NCI-H1092 (cell line): ENCODE measurements around the gene PTPMT1.

Source experiments
- DNase-seq: peaks from one replicate; lab custom pipeline; 2025; lab: John Stamatoyannopoulos, UW

PTPMT1 gene

GRCh38 chr11:47578524-47579494 is 13.4 kb downstream of the PTPMT1 start, which contains the start of the genes KBTBD4 and NDUFS3:
Gene KBTBD4 (minus strand): TSS chr11:47578970. CDS start chr11:47578951, 19 bp downstream.
Gene NDUFS3 (plus strand): TSS chr11:47579074. CDS start chr11:47579092, 18 bp downstream.
- DNase-seq, result peak; percentile 85

GRCh38 chr11:47583844-47584243 is 18.4 kb downstream of the PTPMT1 start:
- DNase-seq, result no peak

DNA sequence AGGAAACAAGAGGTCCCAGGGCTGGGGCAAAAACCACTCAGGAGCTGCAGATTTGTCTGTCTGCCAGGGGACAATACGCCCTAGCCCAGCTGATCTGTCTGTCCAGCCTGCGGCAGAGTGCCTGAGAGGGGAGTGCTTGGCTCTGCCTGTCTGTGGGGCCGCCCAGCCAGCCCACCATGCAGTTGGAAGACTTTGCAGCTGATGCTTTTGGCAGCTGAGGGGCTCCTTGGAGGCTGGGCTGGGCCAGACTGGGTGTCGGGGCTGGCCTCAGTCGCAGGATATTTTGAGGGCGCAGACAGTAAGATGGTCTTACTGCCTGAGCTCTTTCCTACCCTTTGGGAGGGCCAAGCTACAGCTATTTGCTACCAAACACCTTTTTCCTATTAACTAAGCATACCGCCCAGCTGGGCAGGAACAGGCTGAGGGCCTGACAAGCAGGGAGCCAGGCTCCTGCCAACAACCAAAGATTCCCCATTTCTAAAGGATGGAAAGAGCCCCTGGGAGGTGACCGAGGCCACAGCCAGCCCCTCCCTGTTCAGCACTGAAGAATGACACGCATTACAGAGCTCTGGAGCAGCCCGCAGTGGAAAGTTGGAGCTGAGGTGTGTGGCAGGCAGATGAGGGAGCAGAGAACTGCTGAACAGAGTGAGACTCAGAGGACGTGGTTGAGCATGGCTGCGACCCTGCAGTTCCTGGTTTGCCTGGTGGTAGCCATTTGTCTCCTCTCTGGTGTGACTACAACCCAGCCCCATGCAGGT is 20.9 kb downstream of the PTPMT1 start, which contains the start of gene FAM180B:
TSS of gene FAM180B (plus strand) at position 581 of the 758 bp plus-strand sequence. CDS start at position 672, 91 bp downstream.
- DNase-seq, result no peak

- no peak for DNase-seq
Observed at GRCh38 chr11:47587039-47587716, 21.8 kb downstream of the PTPMT1 start.

GRCh38 chr11:47587723-47588326 is 22.4 kb downstream of the PTPMT1 start:
- DNase-seq, result no peak

- no peak for DNase-seq
Observed at GRCh38 chr11:47589118-47589517, 23.7 kb downstream of the PTPMT1 start.

- DNase-seq, result no peak
Observed at GRCh38 chr11:47589584-47589976, 24.2 kb downstream of the PTPMT1 start.

DNA sequence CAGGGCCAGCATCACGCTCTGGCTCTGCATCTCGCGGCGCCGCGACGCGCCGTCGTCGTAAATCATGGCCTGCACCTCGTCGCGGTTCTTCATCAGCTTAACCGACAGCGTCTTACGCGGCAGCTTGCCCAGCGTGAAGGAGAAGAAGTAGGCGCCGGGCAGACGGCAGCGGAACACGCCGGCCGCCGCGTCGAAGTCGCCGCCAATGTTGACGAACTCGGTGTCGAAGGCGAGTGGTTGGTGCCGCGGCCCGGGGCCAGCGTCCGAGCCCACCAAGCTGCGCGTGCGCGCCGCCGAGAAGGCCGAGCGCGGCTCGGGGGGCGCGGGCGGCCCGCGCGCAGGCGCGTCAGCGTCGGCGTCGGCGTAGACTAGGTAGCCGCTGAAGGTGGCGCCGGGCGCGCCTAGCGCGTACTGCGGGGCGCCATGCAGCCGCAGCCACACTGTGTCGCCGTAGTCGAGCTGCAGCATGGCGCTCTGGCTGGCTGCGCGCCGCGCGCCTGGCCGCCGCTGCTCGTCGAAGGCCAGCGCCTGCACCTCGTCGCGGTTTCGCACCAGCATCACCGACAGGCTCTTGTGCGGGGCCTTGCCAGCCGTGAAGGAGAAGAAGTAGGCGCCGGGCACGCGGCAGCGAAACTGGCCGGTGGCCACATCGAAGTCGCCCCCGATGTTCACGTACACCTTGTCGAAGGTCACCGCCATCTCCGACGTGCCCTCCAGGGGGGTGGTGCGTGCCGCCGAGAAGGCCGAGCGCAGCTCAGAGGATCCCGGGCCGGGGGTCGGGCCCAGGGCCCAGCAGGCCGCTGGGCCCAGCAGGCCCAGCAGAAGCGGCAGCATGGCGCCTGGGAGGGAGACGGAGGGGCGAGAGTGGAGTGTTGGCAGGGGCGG is 24.8 kb downstream of the PTPMT1 start:
- DNase-seq, result no peak

DNA sequence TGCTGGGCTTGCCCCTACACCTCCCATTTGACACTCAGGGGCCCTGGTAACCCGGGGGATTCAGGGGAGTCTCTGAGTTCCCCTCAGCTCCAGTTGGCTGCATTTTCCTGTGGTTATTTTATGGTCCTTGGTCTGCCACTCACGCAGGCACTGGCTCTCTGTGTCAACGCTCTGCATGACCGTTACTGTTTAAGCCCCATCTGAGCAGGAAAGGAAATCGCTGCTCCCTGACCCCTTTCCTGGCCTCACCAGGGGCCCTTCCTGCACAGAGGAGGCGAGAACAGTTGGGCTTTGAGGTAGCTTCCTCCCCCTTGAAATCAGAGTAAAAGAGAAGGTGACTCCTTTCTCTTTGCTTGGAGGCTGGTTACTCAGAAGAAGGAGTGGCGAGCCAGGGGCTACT is 26.4 kb downstream of the PTPMT1 start:
- no peak for DNase-seq

- no peak for DNase-seq
Observed at GRCh38 chr11:47592251-47592650, 26.9 kb downstream of the PTPMT1 start.

GRCh38 chr11:47592970-47593369 is 27.6 kb downstream of the PTPMT1 start:
- DNase-seq, result no peak

- no peak for DNase-seq
Observed at GRCh38 chr11:47593492-47593933, 28.1 kb downstream of the PTPMT1 start.

DNA sequence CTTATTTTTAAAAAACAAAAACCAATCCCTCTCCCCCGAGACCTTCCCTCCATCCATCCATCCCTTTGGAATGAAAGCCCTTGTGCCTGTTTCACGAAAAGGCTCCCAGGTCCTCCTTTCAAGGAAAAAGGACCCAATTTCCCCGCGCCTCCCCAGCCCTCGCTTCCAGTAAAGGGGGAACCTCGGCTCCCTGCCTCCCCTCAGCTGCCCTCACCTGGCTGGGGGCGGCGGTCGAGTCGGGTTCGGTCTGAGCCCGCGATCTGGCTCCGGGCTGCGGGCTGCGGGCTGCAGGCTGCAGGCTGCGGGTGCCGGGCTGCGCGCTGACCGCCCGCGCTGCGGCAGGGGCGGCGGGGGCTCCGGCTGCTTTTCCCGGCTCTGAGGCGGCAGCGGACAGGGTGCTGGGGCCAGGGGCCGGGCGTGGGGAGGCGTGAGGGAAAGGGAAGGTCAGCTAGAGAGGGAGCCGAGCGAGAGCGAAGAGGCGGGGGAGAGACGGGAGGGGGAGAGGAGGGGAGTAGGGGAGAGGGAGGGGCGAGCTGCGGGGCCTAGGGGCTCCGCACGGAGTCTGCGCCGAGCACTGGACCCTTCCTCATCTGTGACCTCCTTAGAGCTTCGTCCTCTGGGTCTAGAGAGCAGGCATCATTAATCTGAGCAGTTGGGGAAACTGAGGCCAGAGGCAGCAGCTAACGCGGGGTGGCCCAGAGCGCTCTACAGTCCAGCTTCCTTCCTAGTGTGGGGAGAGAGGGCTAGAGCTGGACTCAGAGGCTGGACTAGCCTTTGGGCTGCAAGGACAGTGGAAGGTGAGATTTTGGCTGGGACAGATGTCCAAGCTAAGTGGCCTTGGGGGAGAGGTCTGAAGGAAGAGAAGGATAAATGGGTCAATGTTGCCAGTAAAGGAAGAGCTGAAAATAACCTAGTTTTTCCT is 28.8 kb downstream of the PTPMT1 start, which contains the start of gene C1QTNF4:
TSS of gene C1QTNF4 (minus strand) at position 478 of the 922 bp plus-strand sequence. CDS start 3,601 bp downstream, outside the sequence.
- no peak for DNase-seq

DNA sequence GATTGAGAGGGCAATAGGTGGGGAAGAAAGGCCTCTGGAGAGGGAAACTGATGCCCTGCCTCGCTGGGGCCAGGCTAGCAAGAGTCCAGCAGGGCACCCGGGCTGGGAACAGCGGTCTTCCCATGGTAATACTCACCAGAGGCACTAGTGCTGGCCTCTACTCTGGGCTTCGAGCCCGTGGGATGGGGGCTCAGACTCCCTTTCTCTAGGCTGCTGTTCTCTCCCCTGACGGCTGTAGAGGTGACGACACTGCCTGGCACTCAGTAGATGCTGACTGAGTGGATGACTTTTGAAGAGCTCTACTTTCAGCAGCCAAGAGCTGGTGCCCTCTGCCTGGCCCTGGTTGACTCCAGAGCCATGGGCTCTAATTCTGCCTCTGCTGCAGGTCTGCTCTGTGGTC is 29.6 kb downstream of the PTPMT1 start:
- no peak for DNase-seq

GRCh38 chr11:47595967-47596366 is 30.6 kb downstream of the PTPMT1 start:
- no peak for DNase-seq

GRCh38 chr11:47599902-47600301 is 34.5 kb downstream of the PTPMT1 start:
- no peak for DNase-seq

DNA sequence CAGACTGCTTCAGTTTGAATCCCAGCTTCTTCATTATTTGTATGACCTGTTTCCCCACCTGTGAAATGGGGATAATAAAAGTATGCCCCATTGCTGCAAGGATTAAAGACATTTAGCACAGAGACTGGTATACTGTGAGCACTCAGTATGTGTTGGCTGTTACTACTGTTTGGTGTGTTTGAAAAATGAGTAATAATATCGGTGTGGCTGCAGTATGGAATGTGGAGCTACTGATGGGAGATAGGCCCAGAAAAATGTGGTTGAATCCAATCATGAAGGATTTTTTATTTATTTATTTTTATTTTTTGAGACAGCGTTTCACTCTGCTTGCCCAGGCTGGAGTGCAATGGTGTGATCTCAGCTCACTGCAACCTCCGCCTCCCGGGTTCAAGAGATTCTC is 37.9 kb downstream of the PTPMT1 start:
- no peak for DNase-seq

GRCh38 chr11:47605921-47606320 is 40.5 kb downstream of the PTPMT1 start:
- DNase-seq, result no peak

DNA sequence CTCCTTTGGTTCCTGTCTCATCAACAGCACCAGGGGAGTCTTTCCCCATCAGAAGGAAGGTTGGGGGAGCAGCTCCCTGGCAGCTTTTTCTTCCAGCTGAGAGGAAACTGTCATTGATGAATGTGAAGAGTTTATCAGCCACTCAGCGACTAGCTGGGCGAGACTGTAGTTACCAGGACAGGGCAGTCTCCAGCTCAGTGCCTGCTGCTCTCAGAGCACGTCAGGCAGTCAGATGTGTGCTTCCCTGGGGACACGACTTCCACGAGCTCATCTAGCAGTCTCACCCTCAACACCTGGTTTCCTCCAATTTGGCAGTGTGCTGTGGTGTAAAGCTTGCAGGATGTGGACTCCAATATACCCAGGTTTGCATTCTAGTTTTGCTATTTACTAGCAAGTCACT is 41.3 kb downstream of the PTPMT1 start:
- no peak for DNase-seq
